ENCODE data around the gene DSCAM. TPM values are rescaled to one million over a fixed set of nuclear protein-coding genes. Genes with fewer than 3 reads are reported as not detected.

Gene DSCAM
- total RNA-seq, 3 donors from 2014 or later (not counting 1 experiment from before 2014, with no cell fraction given), result not detected

DNA sequence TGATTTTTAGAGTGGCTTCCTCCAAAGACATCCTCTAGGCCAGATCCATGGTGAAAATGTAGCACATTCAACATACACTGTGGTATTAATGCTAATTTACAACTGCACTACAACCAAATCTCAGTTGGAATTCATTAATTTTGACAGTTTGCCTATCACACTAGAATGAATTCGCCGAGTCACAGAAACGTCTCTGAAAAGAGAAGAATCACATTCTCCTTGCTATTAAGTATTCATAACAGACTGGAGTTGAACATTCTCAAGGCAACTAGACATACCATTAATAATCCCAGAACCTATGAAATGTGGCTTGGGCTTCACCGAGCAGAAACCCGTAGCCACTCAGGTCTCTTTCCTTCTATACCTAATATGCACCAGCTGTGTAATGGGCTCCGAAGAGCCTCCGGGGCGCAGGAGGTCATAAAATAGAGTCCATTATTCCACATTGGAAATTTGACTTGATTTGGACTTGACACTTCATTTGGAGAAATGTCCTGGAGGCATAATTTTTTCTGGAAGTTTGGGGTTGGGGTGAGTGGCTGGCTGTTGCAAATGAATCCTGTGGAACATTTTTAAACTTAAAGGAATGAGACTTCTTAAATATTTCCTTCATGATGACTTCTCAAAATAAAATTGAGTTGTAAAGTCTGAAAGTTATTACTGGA lies 117.1 kb downstream of the DSCAM start:
- Mint-ChIP-seq H3K27ac (no peak overlapping the region), H3K27me3 (ENCODE audit: low read depth in 2 of 2) (no peaks in the 10 kb centered on the region), H3K4me3 (no peak overlapping the region), H3K4me1 (no peaks in the 10 kb centered on the region), H3K36me3 (no peaks in the 10 kb centered on the region), H3K9me3 (peaks cover 0 to 8% of the 10 kb centered on the region in 2 donors)
- no peaks in the 10 kb centered on the region for H3K36me3 ChIP-seq (ENCODE audit: control insufficient read depth, insufficient read depth, low read length)
- ATAC-seq (no peak), DNase-seq (no peak)
- intact Hi-C loops (cut with micrococcal nuclease), result no loop called here
- no peak for TF ChIP-seq CTCF (IDR thresholded peaks at IDR 0.05)
- H3K27me3 ChIP-seq (ENCODE audit: control insufficient read depth, insufficient read depth, low read length), result no peaks in the 10 kb centered on the region
- H3K27ac ChIP-seq (ENCODE audit: low read length), result no peak overlapping the region
- H3K9me3 ChIP-seq (ENCODE audit: control insufficient read depth, insufficient read depth, low read length), result no peaks in the 10 kb centered on the region
- no peak overlapping the region for H3K4me3 ChIP-seq (ENCODE audit: low read length)
- 90% methylated on average over 8 of the region's 8 CpGs for WGBS (ENCODE audit: insufficient coverage)
- no peaks in the 10 kb centered on the region for H3K4me1 ChIP-seq (ENCODE audit: control insufficient read depth, insufficient read depth, low read length)

DNA sequence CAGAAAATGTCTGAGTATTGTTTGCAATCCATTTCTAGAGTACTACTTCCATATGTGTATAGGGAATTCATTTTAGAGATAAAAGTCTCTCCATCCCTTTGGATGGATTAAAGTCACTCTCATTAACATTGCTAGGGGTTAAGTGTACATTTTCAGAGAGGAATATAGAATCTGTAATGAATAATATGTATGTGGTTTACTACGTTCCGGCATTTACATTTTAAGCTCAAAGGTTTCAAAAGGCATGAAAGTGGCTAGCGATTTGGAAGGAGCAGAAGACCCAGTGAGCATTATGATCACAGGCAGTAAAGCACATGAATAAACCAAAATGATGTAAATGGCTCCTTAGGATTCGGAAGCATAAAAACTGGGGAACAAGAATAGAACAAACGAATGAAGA lies 123.0 kb downstream of the DSCAM start:
- 81% methylated on average over 4 of the region's 5 CpGs for WGBS (ENCODE audit: insufficient coverage)
- peaks cover 0 to 2% of the 10 kb centered on the region in 2 donors for H3K27me3 Mint-ChIP-seq (ENCODE audit: low read depth in 2 of 2)
- ATAC-seq, result no peak

DNA sequence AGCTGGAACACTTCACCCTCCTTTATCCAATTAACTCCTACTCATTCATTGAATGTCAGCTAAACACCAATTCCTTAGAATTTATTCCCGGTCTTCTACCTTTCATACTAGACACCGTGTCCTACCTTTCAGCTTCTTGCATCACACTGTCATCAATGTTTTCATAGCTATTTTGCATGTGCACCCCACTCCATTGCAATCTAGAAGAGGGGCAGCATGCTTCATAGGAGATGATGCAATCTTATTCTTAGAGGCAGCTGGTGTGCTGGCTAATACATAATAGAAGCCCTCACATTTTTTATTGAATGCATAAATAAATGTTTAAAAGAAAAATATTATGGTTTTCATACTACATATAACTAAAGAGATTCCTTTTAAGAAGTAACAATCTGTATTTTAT lies 123.6 kb downstream of the DSCAM start:
- Mint-ChIP-seq H3K36me3 (peaks cover 12% of the 10 kb centered on the region), H3K4me1 (no peaks in the 10 kb centered on the region), H3K9me3 (peaks cover 9 to 13% of the 10 kb centered on the region in 2 donors), H3K4me3 (no peak overlapping the region), H3K27me3 (ENCODE audit: low read depth in 2 of 2) (peaks cover 0 to 2% of the 10 kb centered on the region in 2 donors), H3K27ac (no peak overlapping the region)
- Histone ChIP-seq H3K4me1 (ENCODE audit: control insufficient read depth, insufficient read depth, low read length) (no peaks in the 10 kb centered on the region), H3K27ac (ENCODE audit: low read length) (no peak overlapping the region), H3K4me3 (ENCODE audit: low read length) (no peak overlapping the region), H3K36me3 (ENCODE audit: control insufficient read depth, insufficient read depth, low read length) (no peaks in the 10 kb centered on the region), H3K27me3 (ENCODE audit: control insufficient read depth, insufficient read depth, low read length) (no peaks in the 10 kb centered on the region), H3K9me3 (ENCODE audit: control insufficient read depth, insufficient read depth, low read length) (no peaks in the 10 kb centered on the region)
- 87% methylated on average over 2 of the region's 2 CpGs for WGBS (ENCODE audit: insufficient coverage)
- no peak for TF ChIP-seq CTCF (IDR thresholded peaks at IDR 0.05)
- intact Hi-C loops (cut with micrococcal nuclease), result no loop called here
- ATAC-seq (no peak), DNase-seq (no peak)

More for the DNA sequence above, 123.0 kb downstream of the DSCAM start:
- H3K27ac Mint-ChIP-seq, result no peak overlapping the region
- no peak for DNase-seq
- intact Hi-C loops (cut with micrococcal nuclease), result no loop called here
- peaks cover 9 to 13% of the 10 kb centered on the region in 2 donors for H3K9me3 Mint-ChIP-seq
- Histone ChIP-seq H3K4me3 (ENCODE audit: low read length) (no peak overlapping the region), H3K27me3 (ENCODE audit: control insufficient read depth, insufficient read depth, low read length) (no peaks in the 10 kb centered on the region), H3K27ac (ENCODE audit: low read length) (no peak overlapping the region), H3K9me3 (ENCODE audit: control insufficient read depth, insufficient read depth, low read length) (no peaks in the 10 kb centered on the region), H3K36me3 (ENCODE audit: control insufficient read depth, insufficient read depth, low read length) (no peaks in the 10 kb centered on the region), H3K4me1 (ENCODE audit: control insufficient read depth, insufficient read depth, low read length) (no peaks in the 10 kb centered on the region)
- TF ChIP-seq CTCF (IDR thresholded peaks at IDR 0.05), result no peak
- no peak overlapping the region for H3K4me3 Mint-ChIP-seq
- H3K36me3 Mint-ChIP-seq, result peaks cover 12% of the 10 kb centered on the region
- H3K4me1 Mint-ChIP-seq, result no peaks in the 10 kb centered on the region

- Mint-ChIP-seq H3K4me3 (no peak overlapping the region), H3K4me1 (no peaks in the 10 kb centered on the region), H3K9me3 (peaks cover 7 to 11% of the 10 kb centered on the region in 2 donors), H3K27me3 (ENCODE audit: low read depth in 2 of 2) (peaks cover 0 to 4% of the 10 kb centered on the region in 2 donors), H3K27ac (no peak overlapping the region), H3K36me3 (peaks cover 12% of the 10 kb centered on the region)
- 100% methylated on average over 1 of the region's 1 CpG for WGBS (ENCODE audit: insufficient coverage)
- H3K36me3 ChIP-seq (ENCODE audit: control insufficient read depth, insufficient read depth, low read length), result no peaks in the 10 kb centered on the region
- H3K27ac ChIP-seq (ENCODE audit: low read length), result no peak overlapping the region
- TF ChIP-seq CTCF (IDR thresholded peaks at IDR 0.05), result no peak
- DNase-seq, result no peak
- H3K4me3 ChIP-seq (ENCODE audit: low read length), result no peak overlapping the region
- no peaks in the 10 kb centered on the region for H3K27me3 ChIP-seq (ENCODE audit: control insufficient read depth, insufficient read depth, low read length)
- ATAC-seq, result no peak
- no peaks in the 10 kb centered on the region for H3K9me3 ChIP-seq (ENCODE audit: control insufficient read depth, insufficient read depth, low read length)
- intact Hi-C loops (cut with micrococcal nuclease), result no loop called here
- no peaks in the 10 kb centered on the region for H3K4me1 ChIP-seq (ENCODE audit: control insufficient read depth, insufficient read depth, low read length)
Measured at GRCh38 chr21:40719615-40720014, 127.3 kb downstream of the DSCAM start.

Data from natural killer cell (primary cell).